Epithelial cell of prostate (primary cell): ENCODE data around the gene MRPL22.
"Not testable (repeated sequence)": the region's sequence is repeated elsewhere in the genome, so short reads cannot be mapped to it uniquely, and the experiment has no call there.

Source experiments
- DNase-seq: peaks from one replicate; pipeline ENCODE4 v3.0.0-alpha.2; 2011; ENCODE audit warnings: low read depth, low spot score
- H3K27ac ChIP-seq: fragments of 450-650 bp; 2 replicates; pipeline ENCODE4 v1.5.1; 2017; ENCODE audit warnings: mild to moderate bottlenecking

Gene MRPL22

GRCh38 chr5:154986151-154986550, 45.3 kb downstream of the MRPL22 start:
- no peak overlapping the region for H3K27ac ChIP-seq
- DNase-seq = no peak

- H3K27ac ChIP-seq = no peak overlapping the region
- DNase-seq = no peak
These were observed 48.8 kb downstream of the MRPL22 start for GRCh38 chr5:154989626-154990025.

GRCh38 chr5:154993461-154993860, 52.6 kb downstream of the MRPL22 start:
- DNase-seq = no peak
- no peak overlapping the region for H3K27ac ChIP-seq

GRCh38 chr5:154995679-154996078, 54.8 kb downstream of the MRPL22 start:
- DNase-seq = no peak
- H3K27ac ChIP-seq = no peak overlapping the region

GRCh38 chr5:154997746-154998145, 56.9 kb downstream of the MRPL22 start:
- peak overlapping the region; percentile 73 for H3K27ac ChIP-seq
- DNase-seq = peak; percentile 44

GRCh38 chr5:154999865-155000264, 59.0 kb downstream of the MRPL22 start:
- DNase-seq = no peak
- H3K27ac ChIP-seq = no peak overlapping the region

- DNase-seq = no peak
- H3K27ac ChIP-seq = no peak overlapping the region
These were observed 60.6 kb downstream of the MRPL22 start for GRCh38 chr5:155001523-155001922.

- DNase-seq, H3K27ac ChIP-seq: not testable (repeated sequence)
These were observed 61.8 kb downstream of the MRPL22 start for GRCh38 chr5:155002722-155003121.

GRCh38 chr5:155004138-155004744, 63.4 kb downstream of the MRPL22 start:
- no peak overlapping the region for H3K27ac ChIP-seq
- DNase-seq = no peak

- not testable (repeated sequence) for DNase-seq
These were observed 65.4 kb downstream of the MRPL22 start for GRCh38 chr5:155006265-155006664.

GRCh38 chr5:155008669-155009068, 67.8 kb downstream of the MRPL22 start:
- no peak for DNase-seq
- no peak overlapping the region for H3K27ac ChIP-seq

More at GRCh38 chr5:155006265-155006664, 65.4 kb downstream of the MRPL22 start:
- H3K27ac ChIP-seq = not testable (repeated sequence)

- no peak for DNase-seq
- H3K27ac ChIP-seq = no peak overlapping the region
These were observed 70.0 kb downstream of the MRPL22 start for GRCh38 chr5:155010881-155011280.

GRCh38 chr5:155013526-155013925, 72.7 kb downstream of the MRPL22 start, which contains the start of gene KIF4B:
KIF4B (plus strand) TSS chr5:155013755; CDS start chr5:155013860, 105 bp downstream.
- no peak within 1 kb of the TSS for H3K27ac ChIP-seq
- no peak for DNase-seq

- no peak overlapping the region for H3K27ac ChIP-seq
- no peak for DNase-seq
These were observed 74.4 kb downstream of the MRPL22 start for GRCh38 chr5:155015239-155015638.

- DNase-seq = no peak
These were observed 76.7 kb downstream of the MRPL22 start for GRCh38 chr5:155017610-155018009.

More at GRCh38 chr5:155017610-155018009, 76.7 kb downstream of the MRPL22 start:
- no peak overlapping the region for H3K27ac ChIP-seq
